Thyroid gland (tissue), 4 donors: Measurements from ENCODE around the gene BICDL1. TPM values are rescaled to one million over a fixed set of nuclear protein-coding genes. Genes with fewer than 3 reads are reported as not detected.

Experiments
- DNase-seq, 2 donors: peaks; one replicate each; pipeline ENCODE4 v3.0.0-alpha.2; 2019
- H3K27ac ChIP-seq, 3 donors: fragments of 200-600 bp; sonication (generic); 1 replicate in 2 of 3; 2 replicates in 1 of 3; pipeline ENCODE4 v1.5.1; 2016 to 2019; ENCODE audit warnings: mild to moderate bottlenecking in 1 of 3, moderate library complexity in 1 of 3
- H3K27me3 ChIP-seq: fragments of 200-600 bp; sonication (generic); one replicate; pipeline ENCODE4 v1.5.1; 2019
- H3K36me3 ChIP-seq, 2 donors: fragments of 200-600 bp; sonication (generic); one replicate each; pipeline ENCODE4 v1.5.1; 2016 to 2019
- H3K4me1 ChIP-seq, 2 donors: fragments of 200-600 bp; sonication (generic); one replicate each; pipeline ENCODE4 v1.5.1; 2017 to 2019
- H3K4me3 ChIP-seq, 3 donors: fragments of 200-600 bp; sonication (generic); replicated peaks in 1 of 3; 1 replicate in 2 of 3; 2 replicates in 1 of 3; pipeline ENCODE4 v1.5.1; 2016; ENCODE audit warnings: mild to moderate bottlenecking in 1 of 3
- H3K9me3 ChIP-seq: fragments of 200-600 bp; sonication (generic); one replicate; pipeline ENCODE4 v1.5.1; 2017
- POLR2A ChIP-seq, 2 donors: fragments of 450-650 bp; IDR thresholded peaks; one replicate each; pipeline ENCODE4 v1.6.1; 2017; ENCODE audit warnings: antibody characterized with exemption in 2 of 2, mild to moderate bottlenecking in 2 of 2, moderate library complexity in 1 of 2
- WGBS, 2 donors: methylation state at CpG; one replicate each; pipeline ENCODE4 v1.1.5; 2017; 5-methylcytosine and 5-hydroxymethylcytosine counted together
- intact Hi-C: fragments of 100-400 bp; cut with DNase I; formaldehyde crosslinking; loops from one replicate; pipeline ENCODE4 v1.15.1; 2023
- total RNA-seq, 4 donors: library from RNA; depleted of rRNA; stranded (reverse); fragments of >200 nt; gene quantifications; one replicate each; pipeline ENCODE4 v1.2.3, GENCODE V29; 2016
- TF ChIP-seq, protein P1 (sequence below), 6 experiments: fragments of 200-600 bp in 3 of 6; fragments of 450-650 bp in 3 of 6; sonication (generic) in 3 of 6; IDR thresholded peaks; one replicate each; pipeline ENCODE4 v1.5.1; 2016 to 2019; ENCODE audit warnings: antibody characterized with exemption in 6 of 6, mild to moderate bottlenecking in 2 of 6, inconsistent platforms in 1 of 6, moderate library complexity in 1 of 6

BICDL1 gene
- total RNA-seq, 4 donors from 2014 or later: 10.5 to 81.8 (median 48.1) TPM

DNA sequence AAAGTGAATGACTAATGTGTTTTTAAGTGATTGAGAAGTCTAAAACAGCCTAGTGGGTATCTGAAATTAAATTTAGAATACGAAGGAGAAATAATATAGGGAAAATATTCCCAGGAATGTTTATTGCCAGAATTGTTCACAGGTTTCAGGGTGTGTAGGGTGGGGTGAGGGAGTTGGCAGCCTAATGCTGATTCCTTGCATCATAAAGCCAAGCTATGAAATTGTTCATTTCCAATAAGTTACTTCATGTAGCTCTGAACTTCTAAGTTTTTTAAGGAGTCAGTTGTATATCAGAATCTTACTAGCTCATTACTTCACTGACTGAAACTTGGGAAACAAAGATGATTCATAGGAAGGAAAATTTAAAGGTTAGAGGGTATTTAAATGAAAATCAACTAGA is 71.2 kb downstream of the BICDL1 start:
- no peaks in the 10 kb centered on the region for H3K36me3 ChIP-seq
- no peak overlapping the region for H3K4me3 ChIP-seq
- no peak for TF ChIP-seq POLR2A (IDR thresholded peaks at IDR 0.05)
- TF ChIP-seq, protein P1, sequence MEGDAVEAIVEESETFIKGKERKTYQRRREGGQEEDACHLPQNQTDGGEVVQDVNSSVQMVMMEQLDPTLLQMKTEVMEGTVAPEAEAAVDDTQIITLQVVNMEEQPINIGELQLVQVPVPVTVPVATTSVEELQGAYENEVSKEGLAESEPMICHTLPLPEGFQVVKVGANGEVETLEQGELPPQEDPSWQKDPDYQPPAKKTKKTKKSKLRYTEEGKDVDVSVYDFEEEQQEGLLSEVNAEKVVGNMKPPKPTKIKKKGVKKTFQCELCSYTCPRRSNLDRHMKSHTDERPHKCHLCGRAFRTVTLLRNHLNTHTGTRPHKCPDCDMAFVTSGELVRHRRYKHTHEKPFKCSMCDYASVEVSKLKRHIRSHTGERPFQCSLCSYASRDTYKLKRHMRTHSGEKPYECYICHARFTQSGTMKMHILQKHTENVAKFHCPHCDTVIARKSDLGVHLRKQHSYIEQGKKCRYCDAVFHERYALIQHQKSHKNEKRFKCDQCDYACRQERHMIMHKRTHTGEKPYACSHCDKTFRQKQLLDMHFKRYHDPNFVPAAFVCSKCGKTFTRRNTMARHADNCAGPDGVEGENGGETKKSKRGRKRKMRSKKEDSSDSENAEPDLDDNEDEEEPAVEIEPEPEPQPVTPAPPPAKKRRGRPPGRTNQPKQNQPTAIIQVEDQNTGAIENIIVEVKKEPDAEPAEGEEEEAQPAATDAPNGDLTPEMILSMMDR (IDR thresholded peaks at IDR 0.05): no peak
- intact Hi-C loops: no loop called here
- no peaks in the 10 kb centered on the region for H3K27me3 ChIP-seq
- no peak overlapping the region for H3K27ac ChIP-seq
- H3K9me3 ChIP-seq: no peaks in the 10 kb centered on the region
- peaks cover 7% of the 10 kb centered on the region in 2 donors for H3K4me1 ChIP-seq
- DNase-seq: no peak
- WGBS, 2 donors: 92 to 99% methylated on average over 1 of the region's 1 CpG

DNA sequence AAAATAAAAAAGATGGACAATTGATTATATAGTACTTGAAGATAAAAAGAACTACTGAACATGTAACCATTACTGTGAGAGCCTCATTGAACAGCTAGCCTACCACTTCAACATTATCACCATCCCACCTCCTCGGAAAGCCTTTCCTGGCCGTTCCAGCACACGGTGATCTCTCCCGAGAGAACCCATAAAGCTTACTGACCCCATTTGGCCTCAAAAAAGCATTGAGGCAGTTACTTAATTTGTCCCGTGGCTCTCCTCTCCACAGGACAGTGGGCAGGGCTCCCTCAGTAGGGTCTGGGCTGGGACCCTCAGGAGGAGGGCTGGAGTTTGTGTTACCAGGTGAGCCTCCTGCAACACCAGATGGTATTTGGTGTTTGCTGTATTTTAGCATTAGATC is 71.7 kb downstream of the BICDL1 start:
- peaks cover 12% of the 10 kb centered on the region in 2 donors for H3K4me1 ChIP-seq
- intact Hi-C loops: no loop called here

DNA sequence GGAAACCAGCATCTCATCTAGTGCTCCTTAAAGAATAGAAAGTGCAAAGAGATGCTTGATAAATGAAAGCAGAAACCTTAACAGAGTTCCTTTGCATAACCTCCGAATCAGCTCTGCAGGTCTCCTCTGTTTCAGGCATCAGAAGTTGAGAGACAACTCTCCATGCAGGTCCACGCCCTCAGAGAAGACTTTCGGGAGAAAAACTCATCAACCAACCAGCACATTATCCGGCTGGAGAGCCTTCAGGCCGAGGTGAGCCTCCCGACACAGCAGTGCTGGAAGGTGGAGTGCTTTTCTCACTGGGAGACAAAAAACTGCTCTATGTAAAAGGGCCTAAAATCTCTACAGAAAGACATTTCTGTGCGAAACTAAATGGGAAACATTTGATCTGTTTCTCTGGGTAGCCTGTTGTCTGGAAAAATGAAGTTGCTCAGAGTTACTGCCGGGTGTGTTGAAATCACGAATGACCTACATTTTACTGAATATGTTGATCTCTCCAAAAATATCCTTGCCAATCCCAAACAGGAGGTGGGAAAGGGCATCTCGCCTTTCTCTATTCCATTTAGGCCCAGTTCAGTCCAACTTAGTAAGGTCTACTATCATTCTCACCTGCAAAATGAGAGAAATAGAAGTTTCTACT is 72.7 kb downstream of the BICDL1 start:
- WGBS, 2 donors: 89 to 91% methylated on average over 10 of the region's 10 CpGs

More for the DNA sequence above, 71.7 kb downstream of the BICDL1 start:
- Histone ChIP-seq H3K9me3 (no peaks in the 10 kb centered on the region), H3K27me3 (no peaks in the 10 kb centered on the region), H3K4me3 (no peak overlapping the region), H3K36me3 (no peaks in the 10 kb centered on the region), H3K27ac (no peak overlapping the region)
- 78 to 83% methylated on average over 5 of the region's 5 CpGs for WGBS, 2 donors
- no peak for DNase-seq
- no peak for TF ChIP-seq POLR2A (IDR thresholded peaks at IDR 0.05)
- TF ChIP-seq, protein P1 (IDR thresholded peaks at IDR 0.05): no peak

DNA sequence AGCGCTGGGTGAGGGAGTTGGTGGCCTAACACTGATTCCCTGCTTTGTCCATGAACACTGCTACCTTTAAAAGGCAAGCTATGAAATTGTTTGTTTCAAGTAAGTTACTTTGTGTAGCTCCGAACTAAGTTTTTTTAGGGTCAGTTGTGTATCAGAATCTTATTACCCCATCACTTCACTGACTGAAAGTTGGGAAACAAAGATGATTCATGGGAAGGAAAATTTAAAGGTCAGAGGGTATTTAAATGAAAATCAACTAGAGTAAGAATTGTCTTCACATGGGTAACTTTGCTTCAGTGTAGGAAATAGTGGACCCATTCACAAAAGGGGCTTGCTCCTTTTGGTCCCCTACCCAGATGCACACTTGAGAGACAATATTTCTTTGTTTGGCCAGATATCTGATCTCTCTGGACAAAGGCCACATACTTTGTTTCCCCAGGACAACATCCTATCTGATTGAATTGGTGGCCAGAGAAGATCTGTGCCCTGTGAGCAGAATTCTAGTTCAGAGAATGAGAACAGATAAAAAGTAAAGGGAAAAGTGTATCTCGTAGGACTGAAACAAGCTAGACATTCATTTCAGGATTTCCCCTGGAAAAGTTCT is 74.0 kb downstream of the BICDL1 start:
- no peak overlapping the region for H3K4me3 ChIP-seq
- no peaks in the 10 kb centered on the region for H3K36me3 ChIP-seq
- no peak for DNase-seq
- H3K27me3 ChIP-seq: no peaks in the 10 kb centered on the region
- WGBS, 2 donors: 93 to 94% methylated on average over 3 of the region's 3 CpGs
- peaks cover 28% of the 10 kb centered on the region in 2 donors for H3K4me1 ChIP-seq
- intact Hi-C loops: no loop called here
- H3K9me3 ChIP-seq: no peaks in the 10 kb centered on the region
- TF ChIP-seq POLR2A (IDR thresholded peaks at IDR 0.05): no peak
- TF ChIP-seq, protein P1 (IDR thresholded peaks at IDR 0.05): no peak
- H3K27ac ChIP-seq: no peak overlapping the region

More for the DNA sequence above, 72.7 kb downstream of the BICDL1 start:
- H3K4me1 ChIP-seq: peaks cover 17 to 19% of the 10 kb centered on the region in 2 donors
- no peak overlapping the region for H3K4me3 ChIP-seq
- intact Hi-C loops: no loop called here
- no peak for DNase-seq
- H3K9me3 ChIP-seq: no peaks in the 10 kb centered on the region
- no peak for TF ChIP-seq POLR2A (IDR thresholded peaks at IDR 0.05)
- TF ChIP-seq, protein P1 (IDR thresholded peaks at IDR 0.05): no peak
- H3K27me3 ChIP-seq: no peaks in the 10 kb centered on the region
- no peaks in the 10 kb centered on the region for H3K36me3 ChIP-seq
- no peak overlapping the region for H3K27ac ChIP-seq
